ENCODE measurements around the gene GNAI3.

- TF ChIP-seq EZH2phosphoT487 (IDR thresholded peaks at IDR 0.05; ENCODE audit: insufficient read depth, low read depth) (no peak), EZH2 (IDR thresholded peaks at IDR 0.05; ENCODE audit: insufficient read depth, poor library complexity, severe bottlenecking) (no peak)
These were observed 19.7 kb upstream of the GNAI3 start for GRCh38 chr1:109528712-109529111.

All from GM23248 (cell line).